Natural killer cell (primary cell): ENCODE measurements around the gene CHKA. TPM values are rescaled to one million over a fixed set of nuclear protein-coding genes. Genes with fewer than 3 reads are reported as not detected.

ENCODE experiments used
- ATAC-seq, 3 donors: fragments of 150-1000 bp in 2 of 3; fragments of 200-7000 bp in 1 of 3; cut with Tn5 transposase; 1 replicate in 1 of 3; 2 replicates in 2 of 3; pipeline ENCODE4 v1.10.0; 2021; ENCODE audit warnings: mild to moderate bottlenecking in 2 of 3, moderate library complexity in 2 of 3
- DNase-seq, 2 donors: peaks; one replicate each; pipeline versions ENCODE4 v3.0.0 to v3.0.0-alpha.2; 2013 to 2021; ENCODE audit warnings: mixed read lengths in 1 of 2
- H3K27ac ChIP-seq: one replicate; pipeline ENCODE4 v1.5.1; 2013; ENCODE audit warnings: mild to moderate bottlenecking, low read length
- H3K27me3 ChIP-seq: one replicate; pipeline ENCODE4 v1.6.1; 2013; ENCODE audit warnings: low read length; ENCODE audit not compliant: control insufficient read depth, insufficient read depth
- H3K36me3 ChIP-seq: one replicate; pipeline ENCODE4 v1.6.1; 2013; ENCODE audit warnings: low read length; ENCODE audit not compliant: control insufficient read depth, insufficient read depth
- H3K4me1 ChIP-seq: one replicate; pipeline ENCODE4 v1.6.1; 2013; ENCODE audit warnings: low read length; ENCODE audit not compliant: control insufficient read depth, insufficient read depth
- H3K4me3 ChIP-seq: one replicate; pipeline ENCODE4 v1.5.1; 2013; ENCODE audit warnings: low read length
- H3K9me3 ChIP-seq: one replicate; pipeline ENCODE4 v1.6.1; 2013; ENCODE audit warnings: low read length; ENCODE audit not compliant: control insufficient read depth, insufficient read depth
- H3K27ac Mint-ChIP-seq, 2 donors: one replicate each; pipeline ENCODE4 v1.8.0; 2022; ENCODE audit warnings: mild to moderate bottlenecking in 2 of 2, mixed read lengths in 2 of 2, moderate library complexity in 1 of 2
- H3K27me3 Mint-ChIP-seq, 2 donors: one replicate each; pipeline ENCODE4 v1.8.0; 2022; ENCODE audit warnings: low read depth in 2 of 2, mixed read lengths in 2 of 2
- H3K36me3 Mint-ChIP-seq: one replicate; pipeline ENCODE4 v1.8.0; 2022; ENCODE audit warnings: mixed read lengths
- H3K4me1 Mint-ChIP-seq, 2 donors: one replicate each; pipeline ENCODE4 v1.8.0; 2022; ENCODE audit warnings: mixed read lengths in 2 of 2
- H3K4me3 Mint-ChIP-seq: one replicate; pipeline ENCODE4 v1.8.0; 2022; ENCODE audit warnings: mild to moderate bottlenecking, moderate library complexity, mixed read lengths
- H3K9me3 Mint-ChIP-seq, 2 donors: one replicate each; pipeline ENCODE4 v1.8.0; 2022; ENCODE audit warnings: mixed read lengths in 2 of 2
- WGBS: methylation state at CpG from one replicate; pipeline ENCODE4 v1.1.7; 2013; ENCODE audit warnings: missing lambda C conversion rate; ENCODE audit not compliant: insufficient coverage; 5-methylcytosine and 5-hydroxymethylcytosine counted together
- intact Hi-C: fragments of 100-400 bp; cut with micrococcal nuclease; formaldehyde crosslinking; loops from one replicate; pipeline ENCODE4 v1.14.2; 2022
- total RNA-seq, 4 donors: library from RNA; stranded (reverse); fragments of 120-200 nt in 1 of 4; gene quantifications; one replicate each; pipeline versions ENCODE4 v1.2.3 to v1.2.4, GENCODE V29; 2013 to 2022
- TF ChIP-seq, protein P1 (sequence below): fragments of 200-600 bp; IDR thresholded peaks from one replicate; pipeline ENCODE4 v1.8.0; 2022; ENCODE audit warnings: antibody characterized with exemption

Gene CHKA
- total RNA-seq, 3 donors from 2014 or later (not counting 1 experiment from before 2014, with no cell fraction given) = 15.8 to 24.6 (median 24.4) TPM

DNA sequence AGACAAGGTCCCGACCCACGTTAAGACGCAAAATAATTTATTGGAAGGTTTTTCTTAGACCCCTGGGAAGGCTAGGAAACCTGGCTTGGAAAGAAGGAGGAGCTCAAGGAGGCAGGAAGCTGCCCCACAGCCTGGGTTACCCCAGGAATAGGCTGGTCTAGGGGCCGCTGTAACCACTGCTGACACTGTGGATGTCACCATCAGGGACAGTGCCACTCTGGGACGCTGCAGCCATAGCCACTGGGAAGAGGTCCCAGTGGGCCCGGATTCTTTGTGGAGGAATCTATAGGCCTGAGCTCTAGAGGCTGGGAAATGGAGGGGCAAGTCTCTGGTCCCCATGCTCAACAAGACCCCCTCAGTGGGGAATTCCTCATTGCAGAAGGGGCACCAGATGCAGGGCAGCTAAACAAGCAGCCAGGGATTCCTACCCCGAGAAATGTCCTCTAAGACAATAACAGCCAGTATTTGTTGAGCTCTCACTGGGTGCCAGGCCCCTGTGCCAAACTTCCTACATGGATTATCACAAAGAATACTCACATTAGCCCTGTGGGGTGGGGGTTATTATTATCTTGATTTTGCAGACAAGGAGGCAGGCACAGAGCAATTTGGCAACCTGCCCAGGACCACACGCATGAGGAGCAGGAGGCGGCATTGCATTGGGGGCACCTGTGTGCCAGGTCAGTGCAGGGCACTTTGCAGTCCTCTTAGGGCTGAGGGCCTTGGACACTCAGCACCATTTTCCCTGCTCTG lies 19.5 kb upstream of the CHKA start:
- no peak overlapping the region for H3K4me3 Mint-ChIP-seq
- Histone ChIP-seq H3K27me3 (no peaks in the 10 kb centered on the region), H3K9me3 (no peaks in the 10 kb centered on the region), H3K27ac (no peak overlapping the region), H3K4me1 (peaks cover 34% of the 10 kb centered on the region), H3K4me3 (no peak overlapping the region), H3K36me3 (no peaks in the 10 kb centered on the region)
- peaks cover 0 to 8% of the 10 kb centered on the region in 2 donors for H3K4me1 Mint-ChIP-seq
- peaks cover 2 to 6% of the 10 kb centered on the region in 2 donors for H3K27me3 Mint-ChIP-seq
- WGBS = 71% methylated on average over 9 of the region's 9 CpGs
- H3K27ac Mint-ChIP-seq = no peak overlapping the region
- H3K36me3 Mint-ChIP-seq = no peaks in the 10 kb centered on the region
- no peaks in the 10 kb centered on the region for H3K9me3 Mint-ChIP-seq
- intact Hi-C loops = no loop called here
- TF ChIP-seq, protein P1, sequence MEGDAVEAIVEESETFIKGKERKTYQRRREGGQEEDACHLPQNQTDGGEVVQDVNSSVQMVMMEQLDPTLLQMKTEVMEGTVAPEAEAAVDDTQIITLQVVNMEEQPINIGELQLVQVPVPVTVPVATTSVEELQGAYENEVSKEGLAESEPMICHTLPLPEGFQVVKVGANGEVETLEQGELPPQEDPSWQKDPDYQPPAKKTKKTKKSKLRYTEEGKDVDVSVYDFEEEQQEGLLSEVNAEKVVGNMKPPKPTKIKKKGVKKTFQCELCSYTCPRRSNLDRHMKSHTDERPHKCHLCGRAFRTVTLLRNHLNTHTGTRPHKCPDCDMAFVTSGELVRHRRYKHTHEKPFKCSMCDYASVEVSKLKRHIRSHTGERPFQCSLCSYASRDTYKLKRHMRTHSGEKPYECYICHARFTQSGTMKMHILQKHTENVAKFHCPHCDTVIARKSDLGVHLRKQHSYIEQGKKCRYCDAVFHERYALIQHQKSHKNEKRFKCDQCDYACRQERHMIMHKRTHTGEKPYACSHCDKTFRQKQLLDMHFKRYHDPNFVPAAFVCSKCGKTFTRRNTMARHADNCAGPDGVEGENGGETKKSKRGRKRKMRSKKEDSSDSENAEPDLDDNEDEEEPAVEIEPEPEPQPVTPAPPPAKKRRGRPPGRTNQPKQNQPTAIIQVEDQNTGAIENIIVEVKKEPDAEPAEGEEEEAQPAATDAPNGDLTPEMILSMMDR = no peak
- no peak for DNase-seq
- no peak for ATAC-seq

DNA sequence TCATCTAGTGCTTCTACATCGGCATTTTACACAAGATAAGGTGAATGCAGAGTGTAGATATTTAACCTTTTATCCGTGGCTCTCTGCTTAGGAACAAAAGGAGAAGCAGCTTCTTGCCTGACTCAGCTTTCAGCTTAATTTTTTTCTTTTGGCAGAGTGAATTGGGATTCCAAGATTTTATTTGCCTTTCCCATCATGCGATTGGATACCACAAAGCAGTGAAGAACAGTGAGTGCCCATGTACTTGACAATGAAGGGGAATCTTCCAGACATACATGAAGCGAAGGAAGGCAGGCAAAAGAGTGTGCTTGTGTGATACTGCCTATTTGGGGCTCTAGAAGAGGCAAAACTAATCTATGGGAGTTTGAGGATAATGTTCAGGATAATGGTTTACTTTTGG lies 17.0 kb upstream of the CHKA start:
- H3K9me3 Mint-ChIP-seq = no peaks in the 10 kb centered on the region
- H3K36me3 Mint-ChIP-seq = no peaks in the 10 kb centered on the region
- peaks cover 2 to 6% of the 10 kb centered on the region in 2 donors for H3K27me3 Mint-ChIP-seq
- no peak for DNase-seq
- TF ChIP-seq, protein P1 = no peak
- WGBS = 98% methylated on average over 4 of the region's 4 CpGs
- H3K9me3 ChIP-seq = no peaks in the 10 kb centered on the region
- H3K4me3 Mint-ChIP-seq = no peak overlapping the region
- peaks cover 18% of the 10 kb centered on the region for H3K4me1 ChIP-seq
- intact Hi-C loops = no loop called here
- H3K27ac Mint-ChIP-seq = no peak overlapping the region
- no peak for ATAC-seq
- H3K4me1 Mint-ChIP-seq = peaks cover 0 to 8% of the 10 kb centered on the region in 2 donors
- H3K36me3 ChIP-seq = no peaks in the 10 kb centered on the region
- H3K4me3 ChIP-seq = no peak overlapping the region
- H3K27ac ChIP-seq = no peak overlapping the region
- no peaks in the 10 kb centered on the region for H3K27me3 ChIP-seq

DNA sequence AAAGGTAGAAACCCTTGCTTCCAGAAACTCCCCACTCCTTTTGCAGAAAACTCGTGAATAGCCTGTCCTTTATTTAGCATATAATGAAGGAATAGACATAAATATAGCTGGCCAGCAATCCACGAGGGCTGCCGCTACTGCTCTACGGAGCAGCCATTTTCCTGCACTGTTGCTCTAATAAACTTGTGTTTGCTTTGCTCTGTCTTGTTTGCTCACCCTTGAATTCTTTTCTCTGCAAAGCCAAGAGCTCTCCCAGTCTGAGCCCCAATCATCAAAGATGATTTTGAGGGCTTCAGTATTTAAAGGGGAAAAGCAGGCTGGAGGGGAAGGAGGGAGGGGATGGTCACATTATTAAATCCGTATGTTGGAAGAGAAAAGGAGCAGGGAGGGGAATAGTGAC lies 16.6 kb upstream of the CHKA start:
- WGBS = 99% methylated on average over 5 of the region's 5 CpGs
- no peak overlapping the region for H3K27ac ChIP-seq
- no peaks in the 10 kb centered on the region for H3K36me3 ChIP-seq
- DNase-seq (no peak), ATAC-seq (no peak)
- H3K4me1 ChIP-seq = peaks cover 17% of the 10 kb centered on the region
- H3K9me3 ChIP-seq = no peaks in the 10 kb centered on the region
- Mint-ChIP-seq H3K4me1 (peaks cover 0 to 8% of the 10 kb centered on the region in 2 donors), H3K9me3 (no peaks in the 10 kb centered on the region), H3K4me3 (no peak overlapping the region), H3K27me3 (peaks cover 2 to 6% of the 10 kb centered on the region in 2 donors), H3K36me3 (no peaks in the 10 kb centered on the region), H3K27ac (no peak overlapping the region)
- no peaks in the 10 kb centered on the region for H3K27me3 ChIP-seq
- TF ChIP-seq, protein P1 = no peak
- intact Hi-C loops = no loop called here
- H3K4me3 ChIP-seq = no peak overlapping the region

DNA sequence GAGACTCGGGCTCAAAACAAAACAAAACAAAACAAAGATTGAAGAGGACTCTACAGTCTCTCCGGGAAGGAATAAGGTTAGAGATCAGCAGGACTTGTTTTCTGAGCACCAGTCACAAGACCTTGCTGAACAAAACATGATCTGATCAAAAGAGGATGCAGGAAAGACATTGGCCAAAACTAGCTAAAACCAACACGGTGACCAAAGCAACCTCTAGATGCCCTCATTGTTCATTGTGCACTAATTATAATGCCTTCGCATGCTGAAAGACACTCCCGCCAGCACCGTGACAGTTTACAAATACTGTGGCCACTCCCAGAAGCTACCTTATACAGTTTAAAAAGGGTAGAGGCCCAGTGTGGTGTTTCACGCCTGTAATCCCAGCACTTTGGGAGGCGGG lies 15.7 kb upstream of the CHKA start:
- intact Hi-C loops = no loop called here
- H3K27me3 Mint-ChIP-seq = peaks cover 2 to 6% of the 10 kb centered on the region in 2 donors
- no peaks in the 10 kb centered on the region for H3K4me1 Mint-ChIP-seq
- DNase-seq (no peak), ATAC-seq (no peak)
- no peaks in the 10 kb centered on the region for H3K36me3 Mint-ChIP-seq
- TF ChIP-seq, protein P1 = no peak
- Histone ChIP-seq H3K27ac (no peak overlapping the region), H3K36me3 (no peaks in the 10 kb centered on the region), H3K27me3 (no peaks in the 10 kb centered on the region), H3K4me3 (no peak overlapping the region), H3K9me3 (no peaks in the 10 kb centered on the region), H3K4me1 (peaks cover 8% of the 10 kb centered on the region)
- H3K9me3 Mint-ChIP-seq = no peaks in the 10 kb centered on the region
- H3K27ac Mint-ChIP-seq = no peak overlapping the region
- 90% methylated on average over 8 of the region's 8 CpGs for WGBS
- H3K4me3 Mint-ChIP-seq = no peak overlapping the region
